Measurements from ENCODE around the gene WWOX.

The WWOX gene

DNA sequence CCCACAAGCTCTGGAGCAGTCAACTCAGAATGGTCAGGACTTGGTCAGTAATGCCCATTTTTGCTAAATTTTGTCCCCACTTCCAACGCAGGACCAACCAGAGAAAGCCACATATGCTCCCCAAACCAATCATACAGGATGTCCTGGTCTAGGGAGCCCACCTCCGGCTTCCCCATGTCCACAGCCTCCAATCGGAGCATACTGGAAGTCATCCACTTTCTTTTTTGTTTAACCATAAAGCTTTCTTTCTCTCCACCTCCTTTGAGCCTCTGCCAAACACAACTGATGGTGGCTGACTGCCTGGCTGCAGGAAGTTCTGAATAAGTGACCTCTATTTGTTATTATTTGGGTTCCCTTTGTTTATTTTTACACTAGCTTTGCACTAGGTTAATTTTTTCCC is 549.1 kb downstream of the WWOX start:
- DNase-seq (ENCODE audit: low read depth, low spot score) = peak; percentile 81

DNA sequence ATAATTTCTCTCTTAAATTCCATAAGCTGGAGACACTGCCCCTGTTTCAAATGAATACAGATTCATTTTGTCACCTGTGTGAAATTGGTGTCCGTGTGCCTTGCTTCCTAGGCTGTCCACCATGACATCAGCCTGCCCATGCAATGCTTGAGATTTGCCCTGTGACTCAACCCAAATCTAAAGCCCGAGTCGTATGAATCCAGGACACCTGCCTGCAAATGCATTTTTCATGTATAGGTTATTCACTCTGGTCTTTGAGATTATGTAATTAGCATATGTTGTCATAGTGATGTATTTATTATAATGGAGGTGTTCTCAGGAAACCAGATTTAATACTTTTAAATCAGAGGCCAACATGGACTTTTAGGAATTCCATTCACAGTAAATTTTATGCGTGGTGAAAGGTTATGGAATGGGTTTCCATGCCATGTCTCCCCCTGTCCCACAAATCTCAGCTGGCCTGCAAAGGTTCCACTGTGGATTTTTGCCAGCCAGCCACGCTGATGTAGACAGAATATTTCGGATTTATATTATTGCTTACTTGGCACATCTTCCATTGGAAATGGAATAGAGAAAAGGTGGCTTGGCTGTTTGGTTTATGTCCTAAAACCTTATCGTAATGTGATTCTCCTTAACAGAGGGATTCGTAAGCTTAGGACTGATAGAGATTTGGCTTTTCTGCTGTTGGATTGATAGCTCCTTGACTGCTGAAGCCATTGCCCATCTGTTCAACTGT is 551.1 kb downstream of the WWOX start:
- DNase-seq (ENCODE audit: low read depth, low spot score) = no peak

DNA sequence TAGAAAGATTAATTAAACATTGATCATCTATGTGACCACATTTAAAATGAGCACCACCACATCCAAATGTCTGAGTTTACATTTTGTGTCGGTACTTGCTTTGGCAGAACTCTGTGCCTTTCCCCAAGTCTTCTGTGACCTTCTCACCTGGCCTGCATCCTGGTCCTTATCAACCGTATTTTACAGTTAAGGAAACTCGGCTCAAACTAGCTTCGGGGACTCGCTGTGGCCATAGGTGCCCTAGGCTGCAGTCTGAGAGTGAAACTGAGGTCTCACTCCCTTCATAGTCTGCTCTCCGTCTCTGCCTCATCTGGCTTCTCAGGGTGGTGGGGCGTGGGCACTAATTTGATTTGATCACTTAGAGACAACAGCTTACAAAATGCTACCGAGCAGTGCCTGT is 555.5 kb downstream of the WWOX start:
- DNase-seq (ENCODE audit: low read depth, low spot score) = no peak

DNA sequence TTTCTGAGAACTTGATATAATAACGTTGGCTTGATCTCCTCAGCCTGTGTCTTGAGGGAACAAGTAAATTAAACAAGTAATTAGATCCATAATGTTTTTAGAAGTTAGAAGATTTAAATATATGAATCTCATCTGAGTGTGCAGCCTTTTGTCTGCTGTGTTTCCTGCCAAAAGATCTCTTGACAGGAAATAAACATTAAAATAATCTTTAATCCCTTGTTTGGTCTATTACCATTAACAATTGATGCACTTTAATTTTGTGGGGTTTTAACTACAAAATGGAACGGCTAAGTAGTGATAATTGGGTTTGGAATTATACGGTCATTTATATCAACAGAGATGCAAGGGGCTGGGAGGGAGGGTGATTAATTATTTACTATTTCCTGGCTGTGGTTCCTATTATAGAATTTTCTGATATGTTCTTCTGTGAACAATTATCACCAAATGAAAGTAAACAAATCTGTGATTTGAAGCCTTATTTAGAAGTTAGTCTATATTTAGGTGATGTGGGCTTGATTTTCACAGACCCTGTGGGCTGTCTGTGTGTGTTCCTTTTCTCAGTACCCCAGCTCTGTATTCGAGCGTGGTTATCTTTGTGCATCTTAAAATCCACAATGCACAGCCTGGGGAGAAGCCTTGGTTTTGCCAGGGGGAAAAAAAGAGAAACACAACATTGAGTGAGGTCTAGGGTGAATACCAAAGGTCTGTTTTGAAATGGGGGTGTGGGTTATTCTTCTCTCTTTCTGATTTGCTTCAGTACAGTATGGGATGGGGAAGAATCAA is 556.1 kb downstream of the WWOX start:
- no peak for DNase-seq (ENCODE audit: low read depth, low spot score)

DNA sequence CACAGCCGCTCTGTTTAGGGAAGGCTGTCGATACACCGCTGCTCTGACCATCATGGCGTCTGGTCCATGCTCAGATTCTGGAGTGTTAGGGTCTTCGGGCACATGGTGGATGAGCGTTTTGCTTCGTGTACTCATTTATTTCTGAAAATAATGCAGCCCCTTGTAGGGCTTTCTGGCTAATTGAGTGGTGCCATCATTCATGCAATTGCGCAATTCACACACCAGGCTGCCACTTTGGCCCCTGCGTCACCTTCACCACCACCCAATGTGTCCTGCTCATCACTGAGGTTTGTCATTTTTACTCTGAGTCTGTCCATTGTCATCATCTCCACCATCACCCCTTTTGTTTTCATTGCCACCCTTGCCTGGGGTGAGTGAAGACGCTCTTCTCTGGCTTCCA is 557.4 kb downstream of the WWOX start:
- DNase-seq (ENCODE audit: low read depth, low spot score) = no peak

DNA sequence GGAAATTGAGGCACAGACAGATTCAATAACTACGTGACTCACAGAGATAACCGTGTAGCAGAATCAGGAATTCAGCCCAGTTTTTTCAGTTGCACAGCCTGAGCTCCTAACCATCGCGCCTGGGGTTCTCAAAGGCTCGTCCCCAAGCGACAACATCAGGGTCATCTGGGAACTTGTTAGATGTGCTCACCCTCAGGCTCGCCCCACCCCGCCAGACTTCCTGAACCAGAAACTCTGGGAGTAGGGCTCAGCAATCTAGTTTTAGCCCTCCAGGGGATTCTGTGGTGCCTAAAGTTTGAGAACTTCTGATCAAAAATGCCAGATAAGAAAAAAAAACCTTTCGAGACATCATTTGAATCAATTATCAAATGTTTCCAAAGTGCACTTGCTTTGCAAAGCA is 559.8 kb downstream of the WWOX start:
- DNase-seq (ENCODE audit: low read depth, low spot score) = no peak

DNA sequence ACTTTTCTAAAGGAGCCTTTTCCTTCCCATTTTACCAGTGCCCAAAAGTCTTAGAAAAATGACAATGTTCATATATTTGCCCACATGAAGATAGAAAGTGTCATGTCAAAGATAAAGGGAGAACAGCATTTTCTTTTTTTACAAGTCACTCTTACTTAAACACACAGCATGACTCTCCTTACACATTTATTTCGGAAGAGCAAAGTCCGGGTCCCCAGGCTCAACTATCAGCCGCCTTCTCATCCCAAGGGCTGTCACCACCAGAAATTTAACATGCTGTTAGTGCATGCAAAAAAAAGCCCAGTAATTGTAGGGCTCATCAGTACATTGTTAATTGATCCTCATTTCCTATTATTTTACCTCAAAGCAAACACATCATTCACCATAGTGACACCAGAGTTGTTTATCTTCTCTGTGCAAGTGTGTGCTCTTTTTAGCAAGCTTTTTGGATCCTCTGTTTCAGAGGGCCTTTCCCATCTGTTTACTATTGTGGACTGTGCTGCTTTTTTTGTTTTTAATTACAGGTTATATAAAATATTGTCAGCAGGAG is 560.3 kb downstream of the WWOX start:
- no peak for DNase-seq (ENCODE audit: low read depth, low spot score)

DNA sequence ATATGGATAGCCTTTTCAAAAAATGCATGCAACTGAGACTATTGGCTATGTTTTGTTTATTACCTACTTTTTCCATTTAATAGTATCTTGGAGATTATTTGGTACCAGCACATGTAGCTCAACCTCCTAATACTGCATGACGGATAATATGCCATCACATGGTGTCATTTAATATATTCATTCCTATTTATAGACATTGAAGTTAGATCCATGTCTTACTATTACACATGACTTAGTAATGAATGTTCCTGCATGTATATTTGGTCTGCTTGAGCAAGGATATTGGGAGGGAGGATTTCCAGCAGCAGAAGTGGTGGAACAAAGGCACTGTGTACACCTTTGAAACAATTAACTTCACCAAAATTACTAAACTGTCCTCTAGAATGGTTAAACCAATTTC is 561.3 kb downstream of the WWOX start:
- no peak for DNase-seq (ENCODE audit: low read depth, low spot score)

DNA sequence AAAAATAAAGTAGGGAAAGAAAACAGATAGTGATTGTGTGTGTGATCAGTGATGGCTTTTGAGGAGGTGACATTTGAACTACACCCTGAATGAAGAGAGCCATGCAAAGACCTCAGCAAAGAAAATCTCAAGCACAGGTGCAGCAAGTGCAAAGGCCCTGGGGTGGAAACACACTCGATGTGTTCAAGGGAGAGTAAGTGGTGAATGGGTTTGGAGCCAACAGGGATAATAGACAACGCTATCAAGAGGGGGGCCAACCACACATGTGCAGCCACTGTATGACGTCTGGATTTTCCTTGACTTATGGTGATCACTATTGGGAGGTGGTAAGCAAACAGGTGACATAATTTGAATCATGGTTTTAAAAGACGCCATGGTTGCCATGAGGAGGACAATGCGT is 564.2 kb downstream of the WWOX start:
- no peak for DNase-seq (ENCODE audit: low read depth, low spot score)

DNA sequence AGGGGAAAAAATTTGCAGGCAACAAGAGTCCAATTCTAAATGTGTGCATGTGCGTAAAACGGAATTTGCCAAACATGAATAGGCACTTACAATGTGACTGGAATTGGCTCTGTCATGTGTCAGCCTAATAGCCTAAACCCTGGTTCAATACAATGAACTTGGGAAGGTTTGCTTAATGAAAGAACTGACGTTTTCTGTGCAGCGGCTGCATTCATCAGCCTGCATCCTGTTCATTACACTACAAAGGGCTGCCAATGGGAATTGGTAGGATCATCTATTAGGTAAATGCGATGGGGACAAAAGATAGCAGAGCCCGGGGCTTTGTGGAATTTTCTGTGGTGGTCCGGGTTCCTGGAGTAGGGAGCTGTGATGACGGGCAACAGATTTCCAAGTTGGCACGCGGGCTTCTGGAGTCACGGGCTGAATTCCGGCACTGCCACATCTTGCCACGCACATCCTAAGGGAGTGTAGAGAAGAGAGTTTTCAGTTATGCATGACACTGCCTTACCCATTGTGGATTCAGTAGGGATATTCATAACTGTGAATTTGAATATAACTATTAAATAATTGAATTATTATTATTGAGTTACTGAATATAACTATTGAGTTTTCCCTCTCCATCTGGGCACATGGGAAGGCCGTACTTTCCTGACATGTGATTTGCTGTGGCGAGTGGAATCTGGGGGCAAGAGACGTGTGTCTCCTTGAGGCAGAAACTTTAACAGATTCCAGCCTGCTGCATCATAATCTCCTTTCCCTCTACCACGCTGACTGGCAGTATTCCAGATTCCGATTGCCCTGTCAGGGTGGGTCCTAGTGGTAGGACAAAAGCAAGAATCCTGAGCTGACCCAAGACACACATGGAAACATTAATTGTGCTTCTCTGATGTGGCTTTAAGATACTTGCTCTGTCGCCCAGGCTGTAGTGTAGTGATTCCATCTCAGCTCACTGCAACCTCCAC is 565.6 kb downstream of the WWOX start:
- peak; percentile 79 for DNase-seq (ENCODE audit: low read depth, low spot score)

DNA sequence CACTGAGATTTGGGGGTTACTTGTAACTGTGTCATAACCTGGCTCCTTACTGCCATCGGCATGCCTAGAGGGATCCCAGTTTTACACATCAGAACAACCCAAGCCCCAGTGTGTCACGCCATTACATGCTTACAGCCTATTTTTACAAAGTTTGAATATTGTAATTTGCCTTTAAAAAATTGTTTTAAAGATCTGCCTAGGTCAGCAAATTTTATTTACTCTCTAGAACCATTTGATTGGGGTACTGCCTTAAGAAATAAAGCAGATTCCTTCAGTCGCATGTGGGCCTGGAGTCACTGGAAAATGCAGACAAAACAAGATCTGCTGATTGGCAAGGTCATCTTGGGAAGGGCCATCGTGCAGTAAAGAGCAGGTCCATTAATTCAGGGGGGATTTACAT is 566.9 kb downstream of the WWOX start:
- no peak for DNase-seq (ENCODE audit: low read depth, low spot score)

DNA sequence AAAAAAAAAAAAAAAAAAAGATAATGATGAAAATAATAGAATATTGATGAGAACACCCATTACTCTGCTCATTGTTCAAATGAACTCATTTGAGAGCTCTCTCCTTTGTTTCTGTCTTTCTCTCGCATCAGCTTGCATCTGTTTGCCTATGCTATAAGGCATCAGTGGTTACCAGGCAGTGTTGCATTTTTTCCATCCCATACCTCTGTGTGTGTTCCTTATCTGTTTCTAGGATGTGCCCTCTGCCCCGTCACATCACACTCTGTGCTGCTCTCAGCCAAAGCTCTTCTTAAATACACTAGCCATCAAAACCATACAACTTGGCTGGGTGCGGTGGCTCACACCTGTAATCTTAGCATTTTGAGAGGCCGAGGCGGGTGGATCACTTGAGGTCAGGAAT is 568.2 kb downstream of the WWOX start:
- no peak for DNase-seq (ENCODE audit: low read depth, low spot score)

DNA sequence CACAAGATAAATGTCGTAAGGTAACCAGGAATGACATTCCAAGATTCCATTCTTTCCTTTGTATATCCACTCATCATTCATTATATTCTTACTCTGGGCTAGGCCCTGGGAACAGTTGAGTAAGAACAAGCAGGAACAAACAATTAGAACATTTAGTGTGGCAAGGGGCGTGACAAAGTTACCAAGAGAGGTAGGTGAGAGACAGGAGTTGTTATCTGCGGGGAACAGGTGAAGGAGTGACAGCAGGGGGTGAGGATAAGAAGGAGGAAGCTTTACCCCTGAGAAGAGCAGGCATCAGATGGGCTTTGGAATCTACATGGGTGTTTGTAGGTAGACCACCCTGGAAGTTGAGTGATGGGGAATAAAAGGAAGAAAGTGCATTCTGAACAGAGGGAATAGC is 568.9 kb downstream of the WWOX start:
- DNase-seq (ENCODE audit: low read depth, low spot score) = no peak

DNA sequence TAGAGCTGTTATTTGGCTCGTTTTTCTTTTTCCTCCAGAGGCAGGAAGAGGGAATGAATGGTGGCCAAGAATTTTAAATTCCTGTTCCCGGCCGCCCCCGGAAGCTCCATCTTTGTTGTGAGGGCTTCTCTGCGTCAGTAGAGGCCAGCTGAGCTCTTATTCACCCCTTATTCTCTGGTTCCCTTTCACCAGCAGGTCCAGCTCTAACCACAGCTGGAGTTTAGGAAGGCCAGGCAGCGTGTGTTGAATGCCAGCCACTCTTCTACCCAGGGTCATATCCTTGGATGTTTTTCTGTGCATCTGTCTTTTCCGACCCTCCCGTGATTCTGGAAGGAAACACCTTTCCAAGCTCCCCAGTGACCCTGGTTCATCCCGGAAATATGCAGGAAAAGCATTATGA is 570.5 kb downstream of the WWOX start:
- DNase-seq (ENCODE audit: low read depth, low spot score) = peak; percentile 50

DNA sequence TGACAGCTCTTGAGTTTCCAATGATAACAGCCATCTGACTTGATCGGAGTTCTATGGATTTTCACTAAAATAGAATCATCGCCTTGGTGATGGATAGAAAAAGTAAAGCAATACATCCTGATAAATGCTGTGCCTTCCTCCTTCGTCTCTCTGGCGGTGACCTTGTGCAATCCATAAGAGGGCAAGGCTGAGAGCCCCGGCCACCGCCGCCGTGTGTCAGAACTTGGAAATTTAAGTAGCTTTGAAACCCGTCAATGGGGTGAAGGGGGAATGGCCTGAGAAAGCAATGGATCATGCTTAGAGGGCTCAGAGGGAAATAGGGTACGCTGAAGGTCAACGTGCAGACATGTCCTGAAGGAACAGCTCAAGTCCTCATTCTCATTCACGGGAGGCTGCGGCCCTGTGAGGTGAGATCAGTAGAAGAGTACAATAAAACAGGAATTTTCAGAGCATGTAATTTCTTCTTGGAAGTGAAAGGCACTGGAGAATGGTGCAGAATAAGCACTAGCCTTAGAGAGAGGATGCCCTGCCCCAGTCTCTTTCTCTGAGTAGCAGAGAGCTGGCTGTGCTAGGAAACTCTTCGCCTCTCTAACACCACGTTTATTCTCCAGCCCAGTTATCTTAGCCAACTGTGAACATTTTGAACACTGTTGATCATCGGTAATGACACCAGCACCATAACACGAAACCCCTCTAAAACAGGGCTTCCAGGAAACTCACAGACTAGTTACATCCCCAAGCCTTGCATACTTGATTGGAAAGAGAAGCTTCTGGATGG is 573.5 kb downstream of the WWOX start:
- DNase-seq (ENCODE audit: low read depth, low spot score) = no peak

DNA sequence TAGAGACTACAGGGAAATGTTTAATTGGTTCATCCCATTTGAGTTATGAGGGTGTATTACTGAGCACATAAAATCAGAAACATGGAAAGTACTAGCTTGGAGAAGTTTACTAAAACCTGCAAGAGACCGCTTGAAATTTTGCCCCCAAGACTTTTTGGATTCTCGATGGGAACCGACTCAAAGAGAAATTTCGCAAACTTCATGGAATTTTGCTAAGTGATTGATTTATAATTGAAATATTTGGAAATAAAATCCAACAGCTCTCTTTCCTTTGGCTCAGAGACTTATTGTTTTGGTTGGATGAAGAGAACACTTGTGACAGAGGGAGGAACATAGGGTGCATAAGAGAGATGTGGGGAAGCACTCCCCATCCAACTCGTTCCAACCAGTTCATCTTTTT is 574.4 kb downstream of the WWOX start:
- no peak for DNase-seq (ENCODE audit: low read depth, low spot score)

DNA sequence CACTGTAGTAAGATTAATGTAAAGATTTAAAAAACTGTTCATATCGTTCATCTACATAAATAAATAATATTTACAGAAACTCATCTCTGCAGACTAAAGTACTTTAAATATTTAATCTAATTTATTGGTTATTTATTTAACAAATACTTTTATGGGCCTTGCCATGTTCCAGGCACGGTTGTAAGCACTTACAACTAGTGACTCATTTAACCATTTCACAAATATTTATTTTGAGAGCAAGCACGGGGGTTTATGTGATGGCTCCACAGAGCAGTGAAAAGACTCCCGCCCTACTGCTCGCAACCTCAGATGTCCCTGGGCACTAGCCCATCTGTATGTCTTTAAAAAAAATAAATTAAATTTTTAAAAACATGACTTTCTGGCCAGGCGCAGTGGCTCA is 575.9 kb downstream of the WWOX start:
- no peak for DNase-seq (ENCODE audit: low read depth, low spot score)

DNA sequence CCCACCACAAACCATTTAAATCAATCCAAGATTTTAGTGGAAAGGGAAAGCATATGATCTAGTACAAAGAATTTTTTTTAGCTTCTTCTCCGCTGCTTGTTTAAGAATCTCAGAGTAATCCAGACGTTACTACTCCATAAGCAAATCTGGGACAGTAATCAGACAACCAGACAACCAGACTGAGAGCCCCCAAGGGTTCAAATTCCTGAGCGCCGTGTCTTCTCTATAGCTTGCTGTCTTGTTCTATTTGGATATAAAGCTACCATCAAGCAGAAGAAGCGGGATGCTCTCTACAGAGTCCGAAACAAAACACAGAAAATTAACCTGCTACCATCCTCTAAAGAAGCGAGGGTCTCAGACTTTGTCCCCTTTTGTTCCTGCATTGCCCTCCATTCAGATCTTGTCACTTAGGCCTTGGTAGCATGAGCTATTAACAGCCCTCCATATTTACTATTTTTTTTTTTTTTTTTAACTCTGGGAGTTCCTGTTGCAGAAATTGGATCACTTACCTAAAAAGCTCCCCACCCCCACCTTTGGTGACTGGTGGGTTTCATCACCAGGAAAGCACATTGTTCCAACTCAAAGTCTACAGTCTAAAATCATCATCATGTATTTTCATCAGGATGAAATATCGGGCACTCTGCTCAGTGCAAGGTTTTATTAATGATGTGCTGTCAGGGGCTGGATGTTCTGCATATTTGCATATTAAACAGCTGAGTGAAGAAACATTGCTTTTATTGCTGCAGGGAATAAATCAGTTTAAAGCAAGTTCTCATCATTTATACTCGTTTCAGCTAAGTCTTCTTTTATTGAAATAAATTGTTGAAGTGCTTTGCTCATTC is 576.7 kb downstream of the WWOX start:
- peak; percentile 12 for DNase-seq (ENCODE audit: low read depth, low spot score)

DNA sequence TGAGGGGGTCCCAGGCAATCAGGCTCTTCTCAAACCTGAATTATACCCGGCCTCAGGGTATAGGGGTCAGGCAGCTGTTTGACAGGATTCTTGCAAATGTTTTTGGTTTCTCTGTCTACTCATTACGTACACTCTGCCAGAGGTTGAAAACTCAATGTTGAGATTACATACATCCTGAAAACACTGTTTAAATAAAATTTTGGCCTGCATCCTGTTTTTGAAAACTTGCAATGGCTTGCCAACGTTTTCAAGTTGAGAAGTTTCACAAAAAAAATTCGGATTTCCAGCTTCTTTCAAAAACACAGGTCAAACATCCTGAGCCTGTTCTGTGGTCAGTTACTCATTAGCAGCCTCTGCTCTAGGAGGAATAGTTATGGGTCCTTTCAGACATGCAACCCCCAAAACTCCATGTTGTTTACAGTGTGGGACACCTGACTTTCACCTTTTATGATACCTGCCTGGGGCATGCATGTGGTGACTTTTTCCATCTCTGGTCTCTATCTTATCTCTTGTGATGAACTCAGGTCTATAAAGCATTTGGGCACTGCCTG is 577.8 kb downstream of the WWOX start:
- no peak for DNase-seq (ENCODE audit: low read depth, low spot score)

DNA sequence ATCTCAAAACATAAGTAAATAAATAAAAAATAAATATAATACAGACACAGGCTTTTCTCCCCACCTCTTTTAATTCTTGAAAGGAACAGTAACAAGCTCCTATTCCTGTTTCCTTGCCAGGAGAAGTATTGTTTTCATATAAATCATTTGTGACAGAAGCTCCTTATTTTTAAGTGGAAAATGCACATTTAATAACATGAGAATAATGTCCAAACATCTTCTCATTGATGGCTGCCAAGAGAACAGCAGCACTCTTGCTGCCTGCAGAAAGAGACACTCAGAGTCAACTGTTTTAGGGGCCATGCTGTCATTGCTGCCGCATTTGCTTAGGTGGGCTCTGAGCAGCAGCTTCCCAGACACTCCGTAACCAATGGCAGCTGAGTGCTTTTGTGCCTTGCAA is 580.1 kb downstream of the WWOX start:
- DNase-seq (ENCODE audit: low read depth, low spot score) = no peak
